Tibial nerve (tissue), 4 donors: ENCODE data around the gene HSF2. TPM values are rescaled to one million over a fixed set of nuclear protein-coding genes. Genes with fewer than 3 reads are reported as not detected.
A peak's percentile ranks its signal among the peaks of the same experiment; 100 is the strongest.

Experiments used
- DNase-seq, 2 donors: peaks; one replicate each; pipeline ENCODE4 v3.0.0-alpha.2; 2019; ENCODE audit warnings: low spot score in 2 of 2
- H3K27ac ChIP-seq, 4 donors: fragments of 200-600 bp; sonication (generic) in 3 of 4; one replicate each; pipeline ENCODE4 v1.5.1; 2017 to 2019; ENCODE audit warnings: mild to moderate bottlenecking in 1 of 4
- H3K27me3 ChIP-seq, 2 donors: fragments of 200-600 bp; sonication (generic) in 1 of 2; one replicate each; pipeline versions ENCODE4 v1.5.1 to v1.6.0; 2017 to 2019
- H3K36me3 ChIP-seq, 3 donors: fragments of 200-600 bp; sonication (generic); one replicate each; pipeline ENCODE4 v1.5.1; 2018 to 2019
- H3K4me1 ChIP-seq, 4 donors: fragments of 200-600 bp; sonication (generic) in 3 of 4; one replicate each; pipeline ENCODE4 v1.5.1; 2017 to 2019
- H3K4me3 ChIP-seq, 4 donors: fragments of 200-600 bp; sonication (generic) in 3 of 4; one replicate each; pipeline ENCODE4 v1.5.1; 2017 to 2019; ENCODE audit warnings: mild to moderate bottlenecking in 1 of 4, moderate library complexity in 1 of 4
- H3K9me3 ChIP-seq, 4 donors: fragments of 200-600 bp; sonication (generic) in 3 of 4; one replicate each; pipeline ENCODE4 v1.5.1; 2017 to 2019
- EP300 ChIP-seq, 2 donors: sonication (generic); formaldehyde crosslinking; IDR thresholded peaks; one replicate each; pipeline ENCODE4 v1.6.1; 2017; ENCODE audit warnings: antibody characterized with exemption in 2 of 2, mild to moderate bottlenecking in 1 of 2
- POLR2A ChIP-seq, 2 donors: fragments of 450-650 bp; IDR thresholded peaks; one replicate each; pipeline ENCODE4 v1.6.1; 2017; ENCODE audit warnings: antibody characterized with exemption in 2 of 2, mild to moderate bottlenecking in 2 of 2, moderate library complexity in 2 of 2
- WGBS, 2 donors: methylation state at CpG; one replicate each; pipeline ENCODE4 v1.1.5; 2018; 5-methylcytosine and 5-hydroxymethylcytosine counted together
- total RNA-seq, 4 donors: library from RNA; depleted of rRNA; stranded (reverse); fragments of >200 nt; gene quantifications; one replicate each; pipeline ENCODE4 v1.1.0, GENCODE V29; 2016
- TF ChIP-seq, protein P1 (sequence below), 5 experiments: fragments of 200-600 bp in 3 of 5; fragments of 450-650 bp in 2 of 5; sonication (generic) in 3 of 5; IDR thresholded peaks; one replicate each; pipeline ENCODE4 v1.5.1; 2016 to 2019; ENCODE audit warnings: antibody characterized with exemption in 5 of 5, mild to moderate bottlenecking in 3 of 5, moderate library complexity in 2 of 5

HSF2 gene
- total RNA-seq, 4 donors from 2014 or later, result 20.7 to 40.6 (median 31.5) TPM

DNA sequence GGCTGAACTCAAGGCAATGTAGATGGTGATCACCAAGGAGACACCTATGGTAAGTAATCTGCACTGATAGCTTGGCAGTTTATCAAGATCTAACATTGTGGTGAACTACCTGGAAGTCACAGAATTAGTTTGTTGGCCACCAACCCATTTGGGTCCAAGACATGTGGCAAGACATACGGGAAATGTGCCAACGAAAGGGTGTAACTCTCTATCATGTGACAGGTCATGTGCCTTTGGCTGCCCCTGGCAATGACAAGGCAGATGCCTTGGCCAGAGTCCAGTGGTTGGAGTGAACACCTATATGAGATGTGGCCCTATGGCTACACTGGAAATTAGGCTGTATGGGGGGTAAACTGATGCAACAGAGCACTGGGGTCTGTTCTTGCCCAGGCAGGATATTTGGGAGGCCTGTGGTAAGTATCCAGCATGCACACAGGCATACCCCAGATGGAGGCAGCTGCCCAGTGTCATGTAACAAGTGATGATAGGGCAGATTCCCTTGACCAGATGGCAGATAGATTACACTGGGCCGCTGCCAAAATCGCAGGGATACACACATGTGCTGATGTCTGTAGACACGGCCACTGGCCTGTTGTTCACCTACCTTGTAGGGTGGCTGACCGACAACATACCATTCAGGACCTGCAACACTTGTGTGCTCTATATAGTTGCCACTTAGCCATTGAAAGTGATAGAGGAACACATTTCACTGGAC lies 35.5 kb upstream of the HSF2 start:
- Histone ChIP-seq H3K4me3 (no peak overlapping the region), H3K36me3 (no peaks in the 10 kb centered on the region), H3K9me3 (no peaks in the 10 kb centered on the region), H3K4me1 (no peaks in the 10 kb centered on the region), H3K27ac (no peak overlapping the region), H3K27me3 (no peaks in the 10 kb centered on the region)
- TF ChIP-seq POLR2A (IDR thresholded peaks at IDR 0.05) (no peak), EP300 (IDR thresholded peaks at IDR 0.05) (no peak)
- DNase-seq, result no peak
- WGBS, 2 donors, result 79 to 95% methylated on average over 5 to 6 of the region's 6 CpGs

DNA sequence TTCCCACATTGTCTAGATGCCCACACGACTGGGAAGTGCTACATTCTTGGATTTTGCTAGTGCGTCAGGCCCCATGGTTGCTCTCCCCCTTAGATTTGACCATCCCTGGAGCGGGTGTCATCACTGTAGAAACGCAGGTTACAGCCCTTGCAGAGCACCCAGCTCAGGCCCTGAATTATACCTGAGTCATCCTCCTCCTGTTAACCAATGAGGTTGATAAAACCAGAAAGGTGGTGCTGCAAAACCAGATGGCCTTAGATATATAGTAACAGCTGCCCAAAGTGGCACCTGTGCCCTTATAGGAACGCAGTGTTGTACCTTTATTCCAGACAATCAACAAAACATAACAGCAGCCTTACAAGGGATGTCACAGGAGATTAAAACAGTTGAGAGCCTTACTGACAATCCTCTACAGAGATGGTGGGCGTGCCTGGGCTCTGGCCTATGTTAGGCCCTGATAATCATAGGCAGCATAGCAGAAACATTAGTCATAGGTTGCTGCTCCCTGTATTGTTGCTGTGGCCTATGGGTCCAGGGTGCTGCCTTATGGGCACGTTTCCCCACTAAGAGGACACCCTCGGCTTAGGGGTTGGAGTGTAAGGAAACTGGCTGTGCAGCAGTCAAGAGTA lies 33.6 kb upstream of the HSF2 start:
- DNase-seq, result no peak
- TF ChIP-seq EP300 (IDR thresholded peaks at IDR 0.05) (no peak), POLR2A (IDR thresholded peaks at IDR 0.05) (no peak)
- TF ChIP-seq, protein P1, sequence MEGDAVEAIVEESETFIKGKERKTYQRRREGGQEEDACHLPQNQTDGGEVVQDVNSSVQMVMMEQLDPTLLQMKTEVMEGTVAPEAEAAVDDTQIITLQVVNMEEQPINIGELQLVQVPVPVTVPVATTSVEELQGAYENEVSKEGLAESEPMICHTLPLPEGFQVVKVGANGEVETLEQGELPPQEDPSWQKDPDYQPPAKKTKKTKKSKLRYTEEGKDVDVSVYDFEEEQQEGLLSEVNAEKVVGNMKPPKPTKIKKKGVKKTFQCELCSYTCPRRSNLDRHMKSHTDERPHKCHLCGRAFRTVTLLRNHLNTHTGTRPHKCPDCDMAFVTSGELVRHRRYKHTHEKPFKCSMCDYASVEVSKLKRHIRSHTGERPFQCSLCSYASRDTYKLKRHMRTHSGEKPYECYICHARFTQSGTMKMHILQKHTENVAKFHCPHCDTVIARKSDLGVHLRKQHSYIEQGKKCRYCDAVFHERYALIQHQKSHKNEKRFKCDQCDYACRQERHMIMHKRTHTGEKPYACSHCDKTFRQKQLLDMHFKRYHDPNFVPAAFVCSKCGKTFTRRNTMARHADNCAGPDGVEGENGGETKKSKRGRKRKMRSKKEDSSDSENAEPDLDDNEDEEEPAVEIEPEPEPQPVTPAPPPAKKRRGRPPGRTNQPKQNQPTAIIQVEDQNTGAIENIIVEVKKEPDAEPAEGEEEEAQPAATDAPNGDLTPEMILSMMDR (IDR thresholded peaks at IDR 0.05), result no peak
- H3K27me3 ChIP-seq, result no peaks in the 10 kb centered on the region
- no peak overlapping the region for H3K4me3 ChIP-seq
- H3K9me3 ChIP-seq, result no peaks in the 10 kb centered on the region
- no peak overlapping the region for H3K27ac ChIP-seq
- 89 to 92% methylated on average over 7 to 8 of the region's 8 CpGs for WGBS, 2 donors
- H3K36me3 ChIP-seq, result no peaks in the 10 kb centered on the region
- H3K4me1 ChIP-seq, result no peaks in the 10 kb centered on the region

DNA sequence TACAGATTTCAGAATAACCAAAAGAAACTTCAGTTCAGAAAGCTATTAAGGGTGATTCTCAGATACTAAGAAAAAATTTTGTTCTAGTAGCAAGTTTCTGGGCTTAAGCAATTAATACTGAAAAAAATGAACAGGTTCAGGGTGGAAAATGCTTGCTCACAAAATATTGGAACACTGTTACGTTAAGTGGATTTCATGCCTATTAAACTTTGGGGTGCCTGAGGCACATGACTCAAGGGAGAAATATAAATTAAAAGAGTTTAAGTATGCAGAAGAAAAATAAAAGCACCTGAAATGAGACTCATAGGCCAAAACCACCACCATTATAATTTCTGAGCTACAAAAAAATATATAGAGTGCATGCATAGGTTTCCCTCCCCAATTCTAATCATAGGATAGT lies 32.3 kb upstream of the HSF2 start:
- no peak for TF ChIP-seq EP300 (IDR thresholded peaks at IDR 0.05)
- no peak for TF ChIP-seq POLR2A (IDR thresholded peaks at IDR 0.05)
- TF ChIP-seq, protein P1 (IDR thresholded peaks at IDR 0.05), result no peak
- H3K36me3 ChIP-seq, result no peaks in the 10 kb centered on the region
- H3K4me3 ChIP-seq, result no peak overlapping the region
- H3K27ac ChIP-seq, result no peak overlapping the region
- 54 to 60% methylated on average over 1 of the region's 1 CpG for WGBS, 2 donors
- no peaks in the 10 kb centered on the region for H3K9me3 ChIP-seq
- no peaks in the 10 kb centered on the region for H3K27me3 ChIP-seq
- no peak for DNase-seq
- H3K4me1 ChIP-seq, result no peaks in the 10 kb centered on the region

DNA sequence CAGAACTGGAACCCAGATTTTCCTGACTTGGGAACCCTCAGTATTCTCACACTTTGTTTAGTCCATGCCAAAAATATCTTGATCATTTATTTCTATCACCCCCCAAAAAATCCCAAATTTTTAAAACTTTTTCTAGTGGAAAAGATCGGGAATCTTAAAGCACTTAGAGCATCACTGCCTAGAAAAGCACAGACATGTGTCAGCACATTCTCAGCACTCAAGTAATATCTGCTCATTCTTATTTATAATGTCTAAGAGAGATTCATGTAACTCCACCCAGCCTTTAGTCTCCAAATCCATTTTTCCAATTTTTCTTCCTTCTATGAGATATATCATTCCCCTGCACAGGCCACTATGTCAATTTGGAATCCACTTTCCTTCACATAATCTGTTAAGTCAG lies 29.9 kb upstream of the HSF2 start:
- no peak overlapping the region for H3K27ac ChIP-seq
- no peaks in the 10 kb centered on the region for H3K27me3 ChIP-seq
- WGBS, 2 donors, result 69 to 79% methylated on average over 1 of the region's 1 CpG
- DNase-seq, result no peak
- no peak for TF ChIP-seq EP300 (IDR thresholded peaks at IDR 0.05)
- TF ChIP-seq POLR2A (IDR thresholded peaks at IDR 0.05), result no peak
- TF ChIP-seq, protein P1 (IDR thresholded peaks at IDR 0.05), result no peak
- H3K9me3 ChIP-seq, result no peaks in the 10 kb centered on the region
- no peaks in the 10 kb centered on the region for H3K36me3 ChIP-seq
- H3K4me3 ChIP-seq, result no peak overlapping the region
- no peaks in the 10 kb centered on the region for H3K4me1 ChIP-seq

DNA sequence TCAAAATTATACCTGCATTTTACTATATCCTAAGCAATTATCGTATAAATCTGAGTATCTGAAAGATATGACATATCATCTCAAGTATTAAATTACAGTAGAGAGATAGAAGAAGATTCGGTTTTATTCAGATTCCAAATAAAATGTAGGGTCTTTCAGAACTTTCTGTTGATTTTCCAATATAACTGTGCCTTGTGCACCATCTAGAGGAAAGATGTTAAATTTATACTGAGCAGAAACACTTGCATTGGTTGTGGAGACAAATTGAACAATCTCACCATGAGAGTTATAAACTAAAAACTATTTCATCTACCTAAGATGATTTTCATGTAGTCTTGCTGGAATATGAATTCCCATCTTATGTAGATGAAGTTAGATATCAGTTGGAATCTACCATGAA lies 26.8 kb upstream of the HSF2 start:
- Histone ChIP-seq H3K4me3 (no peak overlapping the region), H3K9me3 (no peaks in the 10 kb centered on the region), H3K27me3 (no peaks in the 10 kb centered on the region)

More for the DNA sequence above, 26.8 kb upstream of the HSF2 start:
- no peak for DNase-seq
- Histone ChIP-seq H3K4me1 (no peaks in the 10 kb centered on the region), H3K27ac (no peak overlapping the region), H3K36me3 (no peaks in the 10 kb centered on the region)
- TF ChIP-seq EP300 (IDR thresholded peaks at IDR 0.05), result no peak
- TF ChIP-seq, protein P1 (IDR thresholded peaks at IDR 0.05), result peak in 1 of 5 experiments; percentile 23
- 23 to 29% methylated on average over 2 of the region's 2 CpGs for WGBS, 2 donors
